Keratinocyte (primary cell): ENCODE results near the gene GRPEL2.

Source experiments
- CTCF ChIP-seq, 3 experiments: IDR thresholded peaks in 1 of 3; conservative IDR thresholded peaks in 1 of 3; optimal IDR thresholded peaks in 1 of 3; 2 replicates in 2 of 3; 3 replicates in 1 of 3; pipeline versions ENCODE3 to v1.5.1; 2011; ENCODE audit warnings: low read length in 3 of 3, mild to moderate bottlenecking in 3 of 3, moderate library complexity in 2 of 3, control low read depth in 1 of 3, inconsistent platforms in 1 of 3; ENCODE audit not compliant: insufficient read depth in 2 of 3; ENCODE audit errors: extremely low read depth in 1 of 3
- EZH2 ChIP-seq: IDR thresholded peaks from one replicate; pipeline ENCODE4 v1.6.1; 2012; ENCODE audit warnings: inconsistent platforms, mild to moderate bottlenecking, low read length, moderate library complexity

DNA sequence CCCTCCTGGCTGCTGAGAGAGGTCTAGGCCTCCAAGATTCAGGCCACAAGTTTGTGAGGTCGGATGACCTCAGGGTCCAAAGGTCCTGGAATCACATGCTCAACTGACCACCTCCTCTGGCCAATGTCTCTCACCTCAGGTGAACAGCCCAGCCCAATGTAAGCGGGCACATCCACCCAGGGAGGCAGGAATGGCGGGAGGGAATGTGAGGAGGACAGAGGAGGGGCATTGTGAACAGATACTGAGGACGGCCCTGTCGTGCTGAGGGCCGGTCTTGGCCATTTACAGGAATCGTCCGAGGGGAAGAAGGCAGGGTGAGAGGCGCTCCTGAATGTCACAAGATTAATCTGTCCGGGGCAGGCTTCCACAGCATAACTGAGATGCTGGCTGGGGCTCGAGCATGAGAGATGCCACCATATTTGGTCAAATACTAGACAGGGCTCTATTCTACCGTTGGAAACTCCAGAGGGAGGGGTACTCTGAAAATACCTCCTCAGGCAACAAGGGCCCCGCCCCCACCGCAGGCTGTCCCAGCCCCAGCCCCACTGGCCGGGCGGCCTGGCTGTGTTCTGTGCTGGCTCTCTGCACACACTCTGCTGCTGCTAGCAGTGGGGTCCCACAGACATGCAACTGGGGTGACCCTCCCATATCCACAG, 35.3 kb downstream of the GRPEL2 start:
- no peak for TF ChIP-seq CTCF (optimal IDR thresholded peaks at IDR 0.05 in 1 of 3, IDR thresholded peaks at IDR 0.05 in 1 of 3, conservative IDR thresholded peaks at IDR 0.05 in 1 of 3; ENCODE audit: extremely low read depth in 1 of 3, insufficient read depth in 2 of 3, low read length in 3 of 3)
- no peak for TF ChIP-seq EZH2
